A673 (cell line): Measurements from ENCODE around the gene DNAJC3. TPM values are rescaled to one million over a fixed set of nuclear protein-coding genes. Genes with fewer than 3 reads are reported as not detected.

Source experiments
- BruUV-seq: library from RNA; stranded (reverse); fragments of 400-500 nt; replicated peaks from 2 replicates; lab custom pipeline; 2021; lab: Mats Ljungman, UMichigan
- CTCF ChIA-PET: fragments of 300-600 bp; sonication (Branson Sonifier 250); formaldehyde crosslinking; loops from one replicate; lab custom pipeline; 2022; ENCODE audit warnings: antibody characterized with exemption; lab: Charles Lee
- POLR2A ChIA-PET: fragments of 300-600 bp; sonication (Branson Sonifier 250); formaldehyde crosslinking; loops from one replicate; lab custom pipeline; 2022; ENCODE audit warnings: antibody characterized with exemption; ENCODE audit not compliant: low non-redundant PET; lab: Charles Lee
- DNase-seq: peaks from one replicate; pipeline ENCODE4 v3.0.0-alpha.2; 2015; ENCODE audit warnings: low spot score
- H3K27ac ChIP-seq: fragments of 200-600 bp; sonication (generic); 2 replicates; pipeline ENCODE4 v1.5.1; 2016; ENCODE audit warnings: mixed run types, low read depth, mild to moderate bottlenecking, mixed read lengths, antibody characterized with exemption, low read length; ENCODE audit not compliant: poor library complexity, severe bottlenecking
- H3K27me3 ChIP-seq: fragments of 200-600 bp; sonication (generic); replicated peaks from 2 replicates; pipeline ENCODE4 v1.6.1; 2017; ENCODE audit warnings: mixed run types, low read depth, mild to moderate bottlenecking, mixed read lengths, antibody characterized with exemption, low read length; ENCODE audit not compliant: insufficient read depth, poor library complexity
- H3K36me3 ChIP-seq: fragments of 200-600 bp; sonication (generic); 2 replicates; pipeline ENCODE4 v1.6.1; 2016; ENCODE audit warnings: mixed run types, mild to moderate bottlenecking, mixed read lengths, antibody characterized with exemption, low read length; ENCODE audit not compliant: insufficient read depth, poor library complexity, severe bottlenecking
- H3K4me1 ChIP-seq: fragments of 200-600 bp; sonication (generic); 2 replicates; pipeline ENCODE4 v1.6.1; 2017; ENCODE audit warnings: mixed run types, mild to moderate bottlenecking, mixed read lengths, antibody characterized with exemption, low read length; ENCODE audit not compliant: insufficient read depth, poor library complexity, severe bottlenecking
- H3K4me3 ChIP-seq: fragments of 200-600 bp; sonication (generic); 2 replicates; pipeline ENCODE4 v1.5.1; 2016; ENCODE audit warnings: low read depth, mixed run types, mild to moderate bottlenecking, mixed read lengths, low read length; ENCODE audit not compliant: poor library complexity, severe bottlenecking
- H3K9me3 ChIP-seq: fragments of 200-600 bp; sonication (generic); 2 replicates; pipeline ENCODE4 v1.6.1; 2016; ENCODE audit warnings: mixed run types, low read depth, mild to moderate bottlenecking, mixed read lengths, antibody characterized with exemption, low read length; ENCODE audit not compliant: poor library complexity, severe bottlenecking
- EZH2 ChIP-seq: fragments of 200-600 bp; sonication (generic); IDR thresholded peaks from 2 replicates; pipeline ENCODE4 v1.6.1; 2017; ENCODE audit warnings: borderline replicate concordance, low read depth, mild to moderate bottlenecking, mixed read lengths, antibody characterized with exemption, low read length; ENCODE audit not compliant: poor library complexity, severe bottlenecking
- intact Hi-C: fragments of 100-400 bp; cut with micrococcal nuclease; formaldehyde crosslinking; loops from one replicate; pipeline ENCODE4 v1.10.0; 2022; ENCODE audit not compliant: unreplicated experiment
- total RNA-seq: library from RNA; stranded (reverse); gene quantifications from 2 replicates; pipeline ENCODE4 v1.2.3, GENCODE V29; 2021
- TF ChIP-seq, protein P1 (sequence below): fragments of 300-800, 200-600 bp; sonication (generic); conservative IDR thresholded peaks from 2 replicates; pipeline ENCODE4 v1.5.1; 2017; ENCODE audit warnings: low read depth, mild to moderate bottlenecking, antibody characterized with exemption, low read length, moderate library complexity, mixed read lengths

Gene DNAJC3
- total RNA-seq, 1 experiment from 2014 or later: 21.5 TPM

DNA sequence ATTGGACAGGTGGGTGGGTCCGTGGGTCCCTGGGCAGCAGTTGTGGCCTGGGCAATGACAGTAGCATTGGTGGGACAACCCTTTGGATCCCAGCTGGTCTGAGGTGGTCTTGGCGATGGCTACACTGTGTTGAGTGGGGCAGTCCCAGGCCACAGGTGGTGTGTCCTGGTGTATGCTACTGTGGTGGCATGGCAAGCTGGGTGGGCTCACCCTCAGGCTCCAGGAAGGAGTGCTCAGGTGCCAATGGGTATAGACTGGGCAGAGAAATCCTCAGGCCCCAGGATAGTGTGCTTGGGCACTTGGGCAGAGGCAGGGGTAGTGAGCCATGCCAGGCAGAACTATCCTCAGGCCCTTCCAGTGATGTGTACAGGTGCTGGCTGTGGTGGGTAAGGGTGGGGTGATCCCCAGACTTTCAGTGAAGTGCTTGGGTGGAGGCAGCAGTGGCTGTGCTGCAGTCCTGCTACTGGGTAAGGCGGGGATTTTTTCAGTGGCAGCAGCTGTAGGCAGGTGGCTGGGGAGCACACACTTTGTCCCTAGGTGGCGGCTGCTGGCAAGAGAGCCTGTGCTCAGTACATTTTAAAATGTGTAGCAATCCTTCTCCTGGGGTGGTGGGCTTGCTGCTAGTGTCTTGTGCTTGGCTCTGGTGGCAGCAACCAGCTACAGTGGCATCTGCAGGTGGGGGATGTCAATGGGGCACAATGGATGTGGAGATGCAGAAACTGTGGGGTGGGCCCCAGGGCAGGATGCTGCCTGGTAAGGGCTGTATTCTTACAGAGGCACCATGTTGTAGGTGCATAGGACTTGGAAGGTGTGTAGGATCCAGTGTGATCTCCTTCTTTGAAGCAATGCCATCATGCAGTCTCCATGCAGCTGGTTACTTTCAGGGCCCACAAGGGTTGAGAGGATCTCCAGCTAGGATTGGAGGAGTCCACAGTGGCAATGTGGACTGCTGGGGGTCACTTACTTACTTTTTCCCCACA, 64.9 kb downstream of the DNAJC3 start:
- TF ChIP-seq, protein P1, sequence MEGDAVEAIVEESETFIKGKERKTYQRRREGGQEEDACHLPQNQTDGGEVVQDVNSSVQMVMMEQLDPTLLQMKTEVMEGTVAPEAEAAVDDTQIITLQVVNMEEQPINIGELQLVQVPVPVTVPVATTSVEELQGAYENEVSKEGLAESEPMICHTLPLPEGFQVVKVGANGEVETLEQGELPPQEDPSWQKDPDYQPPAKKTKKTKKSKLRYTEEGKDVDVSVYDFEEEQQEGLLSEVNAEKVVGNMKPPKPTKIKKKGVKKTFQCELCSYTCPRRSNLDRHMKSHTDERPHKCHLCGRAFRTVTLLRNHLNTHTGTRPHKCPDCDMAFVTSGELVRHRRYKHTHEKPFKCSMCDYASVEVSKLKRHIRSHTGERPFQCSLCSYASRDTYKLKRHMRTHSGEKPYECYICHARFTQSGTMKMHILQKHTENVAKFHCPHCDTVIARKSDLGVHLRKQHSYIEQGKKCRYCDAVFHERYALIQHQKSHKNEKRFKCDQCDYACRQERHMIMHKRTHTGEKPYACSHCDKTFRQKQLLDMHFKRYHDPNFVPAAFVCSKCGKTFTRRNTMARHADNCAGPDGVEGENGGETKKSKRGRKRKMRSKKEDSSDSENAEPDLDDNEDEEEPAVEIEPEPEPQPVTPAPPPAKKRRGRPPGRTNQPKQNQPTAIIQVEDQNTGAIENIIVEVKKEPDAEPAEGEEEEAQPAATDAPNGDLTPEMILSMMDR: no peak
- no peak for TF ChIP-seq EZH2
- no peaks in the 10 kb centered on the region for H3K36me3 ChIP-seq
- no peaks in the 10 kb centered on the region for H3K9me3 ChIP-seq
- POLR2A ChIA-PET: no interaction called here
- H3K27ac ChIP-seq: no peak overlapping the region
- CTCF ChIA-PET: no interaction called here
- no peaks in the 10 kb centered on the region for H3K4me1 ChIP-seq
- H3K4me3 ChIP-seq: no peak overlapping the region
- no peaks in the 10 kb centered on the region for H3K27me3 ChIP-seq
- intact Hi-C loops: no loop called here
- no TSS peak for BruUV-seq
- DNase-seq: no peak

DNA sequence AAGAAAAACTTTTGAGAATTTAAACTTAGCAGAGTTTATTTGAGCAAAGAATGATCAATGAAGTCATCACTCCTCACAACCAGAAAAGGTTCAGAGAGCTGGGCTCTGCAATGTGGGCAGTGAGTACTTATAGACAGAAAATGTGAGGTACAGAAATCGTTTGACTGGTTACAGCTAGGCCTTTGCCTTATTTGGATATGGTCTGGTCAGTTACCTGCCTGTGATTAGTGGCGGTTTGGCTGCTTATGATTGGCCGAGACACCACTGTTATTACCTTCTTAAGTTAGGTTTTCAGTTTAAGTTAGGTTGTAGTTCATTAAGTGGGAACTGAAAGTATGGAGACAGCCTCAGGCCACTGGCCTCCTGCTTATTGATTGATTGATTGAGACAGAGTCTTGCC, 66.3 kb downstream of the DNAJC3 start:
- Histone ChIP-seq H3K4me1 (no peaks in the 10 kb centered on the region), H3K27ac (no peak overlapping the region), H3K9me3 (no peaks in the 10 kb centered on the region), H3K27me3 (no peaks in the 10 kb centered on the region), H3K36me3 (no peaks in the 10 kb centered on the region), H3K4me3 (no peak overlapping the region)
- intact Hi-C loops: no loop called here
- ChIA-PET CTCF (no interaction called here), POLR2A (no interaction called here)
- no TSS peak for BruUV-seq
- no peak for DNase-seq
- TF ChIP-seq EZH2: no peak
- TF ChIP-seq, protein P1: no peak

DNA sequence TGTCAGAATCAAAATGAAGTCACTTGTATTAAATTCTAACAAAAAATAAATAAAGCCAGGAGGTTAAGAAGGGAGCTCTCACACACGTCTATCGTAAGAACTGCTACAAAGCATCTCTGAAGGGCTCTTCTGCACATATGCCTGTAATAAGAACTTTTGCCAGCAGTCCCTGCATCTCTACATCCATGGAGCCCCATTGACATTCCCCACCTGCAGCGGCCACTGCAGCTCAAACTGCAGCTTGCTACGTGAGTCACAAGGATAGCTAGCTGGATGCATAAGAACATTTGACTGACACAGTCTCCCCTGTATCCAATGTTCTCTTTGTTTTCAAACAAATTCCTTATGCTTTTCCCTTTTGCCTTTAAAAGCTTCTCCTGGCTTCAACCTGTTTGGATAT, 68.3 kb downstream of the DNAJC3 start:
- no peak for TF ChIP-seq EZH2
- TF ChIP-seq, protein P1: no peak
- POLR2A ChIA-PET: no interaction called here
- DNase-seq: no peak
- BruUV-seq: no TSS peak
- Histone ChIP-seq H3K27me3 (no peaks in the 10 kb centered on the region), H3K9me3 (no peaks in the 10 kb centered on the region), H3K4me1 (no peaks in the 10 kb centered on the region), H3K36me3 (no peaks in the 10 kb centered on the region), H3K27ac (no peak overlapping the region), H3K4me3 (no peak overlapping the region)
- intact Hi-C loops: no loop called here
- CTCF ChIA-PET: no interaction called here
